Rectal smooth muscle tissue (tissue), 1 donor: ENCODE results near the gene KCNIP4.

ENCODE experiments used
- H3K27ac ChIP-seq: one replicate; pipeline ENCODE4 v1.7.0; 2013; ENCODE audit warnings: low read depth, low read length, inconsistent platforms
- H3K27me3 ChIP-seq: one replicate; pipeline ENCODE4 v1.7.0; 2013; ENCODE audit warnings: low read length; ENCODE audit not compliant: control insufficient read depth, insufficient read depth
- H3K36me3 ChIP-seq: one replicate; pipeline ENCODE4 v1.7.0; 2013; ENCODE audit warnings: low read length; ENCODE audit not compliant: control insufficient read depth, insufficient read depth
- H3K4me1 ChIP-seq: one replicate; pipeline ENCODE4 v1.7.0; 2013; ENCODE audit warnings: low read length; ENCODE audit not compliant: control insufficient read depth, insufficient read depth
- H3K4me3 ChIP-seq: one replicate; pipeline ENCODE4 v1.7.0; 2013; ENCODE audit warnings: low read length
- H3K9ac ChIP-seq: one replicate; pipeline ENCODE4 v1.7.0; 2013; ENCODE audit warnings: low read length

Gene KCNIP4

GRCh38 chr4:20938204-20938603 is 1010.4 kb downstream of the KCNIP4 start:
- Histone ChIP-seq H3K4me3 (no peak overlapping the region), H3K36me3 (no peaks in the 10 kb centered on the region), H3K4me1 (no peaks in the 10 kb centered on the region), H3K9ac (no peak overlapping the region), H3K27ac (no peak overlapping the region), H3K27me3 (no peaks in the 10 kb centered on the region)

DNA sequence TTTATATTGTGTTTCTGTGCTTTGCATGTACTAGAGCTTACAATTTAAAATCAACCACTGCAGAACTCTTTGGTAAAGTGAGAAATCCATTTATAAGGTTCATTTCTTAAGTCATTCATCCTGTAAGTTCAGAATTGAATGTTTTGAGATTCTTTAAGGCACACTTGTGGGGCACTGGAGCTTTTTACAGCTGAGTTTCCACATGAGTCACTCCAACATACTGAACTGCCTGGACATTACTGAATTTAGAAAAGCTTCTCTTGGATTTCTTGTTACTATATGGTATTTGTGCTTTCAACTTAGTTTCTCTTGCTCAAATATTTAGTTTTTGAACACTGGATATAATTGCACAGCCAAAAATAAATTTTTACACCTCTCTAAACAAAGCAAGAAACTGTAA is 1022.0 kb downstream of the KCNIP4 start:
- no peaks in the 10 kb centered on the region for H3K36me3 ChIP-seq
- H3K4me3 ChIP-seq = no peak overlapping the region
- H3K27ac ChIP-seq = no peak overlapping the region
- no peaks in the 10 kb centered on the region for H3K4me1 ChIP-seq
- no peak overlapping the region for H3K9ac ChIP-seq
- H3K27me3 ChIP-seq = no peaks in the 10 kb centered on the region

DNA sequence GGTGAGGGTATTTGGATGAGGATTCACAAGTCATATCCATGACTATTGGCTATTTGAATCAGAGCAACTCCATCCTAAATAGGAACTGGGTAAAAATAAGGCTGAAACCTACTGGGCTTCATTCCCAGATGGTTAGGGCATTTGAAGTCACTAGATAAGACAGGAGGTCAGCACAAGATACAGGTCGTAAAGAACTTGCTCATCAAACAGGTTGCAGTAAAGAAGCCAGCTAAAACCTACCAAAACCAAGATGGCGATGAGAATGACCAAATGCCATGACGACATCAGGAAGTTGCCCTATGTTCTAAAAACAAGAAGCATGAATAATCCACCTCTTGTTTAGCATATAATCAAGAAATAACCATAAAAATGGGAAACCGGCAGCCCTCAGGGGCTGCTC is 1023.4 kb downstream of the KCNIP4 start:
- no peaks in the 10 kb centered on the region for H3K36me3 ChIP-seq
- H3K4me3 ChIP-seq = no peak overlapping the region
- H3K4me1 ChIP-seq = no peaks in the 10 kb centered on the region
- H3K9ac ChIP-seq = no peak overlapping the region
- H3K27ac ChIP-seq = no peak overlapping the region
- H3K27me3 ChIP-seq = no peaks in the 10 kb centered on the region

- Histone ChIP-seq H3K4me1 (no peaks in the 10 kb centered on the region), H3K36me3 (no peaks in the 10 kb centered on the region), H3K4me3 (no peak overlapping the region), H3K27me3 (no peaks in the 10 kb centered on the region), H3K27ac (no peak overlapping the region), H3K9ac (no peak overlapping the region)
Measured at GRCh38 chr4:20922962-20923361, 1025.6 kb downstream of the KCNIP4 start.

DNA sequence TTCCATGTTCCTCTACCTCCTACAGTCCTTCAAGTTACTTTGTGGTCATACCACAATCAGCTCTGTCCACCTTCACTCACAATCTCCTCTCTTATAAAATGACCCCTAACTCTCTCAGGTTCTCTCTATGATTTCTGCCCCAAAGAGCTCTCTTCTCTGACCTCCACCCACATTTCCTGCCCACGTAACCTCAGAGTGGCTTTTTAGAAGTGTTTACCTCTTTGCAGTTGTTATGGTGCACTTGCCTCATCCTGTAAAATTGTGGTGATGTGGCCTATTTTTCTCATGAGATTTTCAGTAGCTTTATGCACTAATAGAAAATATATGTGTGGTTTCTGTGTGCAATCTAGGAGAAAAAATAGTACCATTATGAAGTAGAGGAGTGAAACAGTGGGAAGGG is 1032.5 kb downstream of the KCNIP4 start:
- no peaks in the 10 kb centered on the region for H3K27me3 ChIP-seq
- no peaks in the 10 kb centered on the region for H3K4me1 ChIP-seq
- H3K27ac ChIP-seq = no peak overlapping the region
- no peaks in the 10 kb centered on the region for H3K36me3 ChIP-seq
- no peak overlapping the region for H3K4me3 ChIP-seq
- no peak overlapping the region for H3K9ac ChIP-seq

- Histone ChIP-seq H3K36me3 (no peaks in the 10 kb centered on the region), H3K27me3 (no peaks in the 10 kb centered on the region), H3K4me3 (no peak overlapping the region), H3K27ac (no peak overlapping the region), H3K9ac (no peak overlapping the region), H3K4me1 (no peaks in the 10 kb centered on the region)
Measured at GRCh38 chr4:20904966-20905365, 1043.6 kb downstream of the KCNIP4 start.

- Histone ChIP-seq H3K27ac (no peak overlapping the region), H3K4me3 (no peak overlapping the region), H3K4me1 (no peaks in the 10 kb centered on the region), H3K9ac (no peak overlapping the region), H3K36me3 (no peaks in the 10 kb centered on the region), H3K27me3 (no peaks in the 10 kb centered on the region)
Measured at GRCh38 chr4:20901851-20902250, 1046.7 kb downstream of the KCNIP4 start.

- Histone ChIP-seq H3K36me3 (no peaks in the 10 kb centered on the region), H3K27me3 (no peaks in the 10 kb centered on the region), H3K27ac (no peak overlapping the region), H3K9ac (no peak overlapping the region), H3K4me1 (no peaks in the 10 kb centered on the region), H3K4me3 (no peak overlapping the region)
Measured at GRCh38 chr4:20899591-20899990, 1049.0 kb downstream of the KCNIP4 start.

DNA sequence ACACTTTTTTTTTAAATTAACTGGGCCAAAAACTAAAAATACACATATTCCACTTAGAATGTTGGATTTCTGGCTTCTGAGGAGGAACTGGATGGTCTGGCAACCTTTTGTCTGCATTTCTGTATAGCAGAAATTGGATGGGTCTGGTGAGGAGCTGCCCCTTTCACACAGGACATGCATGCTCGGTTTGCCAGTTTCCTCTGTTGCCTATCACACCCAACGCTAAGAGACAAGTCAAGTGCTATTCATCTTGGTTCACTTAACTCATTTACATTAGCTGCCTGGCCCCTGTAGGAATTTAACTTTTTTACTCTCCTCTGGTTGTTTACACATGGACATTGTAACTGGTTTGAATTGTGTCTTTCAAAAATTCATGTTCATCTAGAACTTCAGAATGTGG is 1052.6 kb downstream of the KCNIP4 start:
- no peak overlapping the region for H3K4me3 ChIP-seq
- no peaks in the 10 kb centered on the region for H3K27me3 ChIP-seq
- no peaks in the 10 kb centered on the region for H3K4me1 ChIP-seq
- no peak overlapping the region for H3K9ac ChIP-seq
- no peaks in the 10 kb centered on the region for H3K36me3 ChIP-seq
- H3K27ac ChIP-seq = no peak overlapping the region

DNA sequence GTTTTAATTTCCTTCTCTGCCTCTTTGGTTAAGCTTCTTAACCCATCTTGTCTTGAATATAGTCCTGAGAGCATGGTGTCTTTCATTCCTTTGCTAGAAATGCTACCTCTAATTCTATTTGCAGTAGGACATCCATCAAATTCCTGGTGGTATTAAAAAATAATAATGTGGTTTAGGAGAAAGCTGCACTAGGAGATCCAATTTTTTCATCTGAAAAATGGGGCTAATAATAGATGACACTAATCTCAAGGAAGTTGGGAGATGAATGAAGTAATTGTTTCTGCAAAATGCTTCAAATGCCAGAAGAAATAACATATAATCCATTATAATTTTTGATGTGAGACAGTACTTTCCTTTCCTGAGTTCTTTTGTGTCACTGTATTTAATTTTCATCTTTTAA is 1053.4 kb downstream of the KCNIP4 start:
- H3K27ac ChIP-seq = no peak overlapping the region
- H3K27me3 ChIP-seq = no peaks in the 10 kb centered on the region
- no peak overlapping the region for H3K9ac ChIP-seq
- no peaks in the 10 kb centered on the region for H3K36me3 ChIP-seq
- no peak overlapping the region for H3K4me3 ChIP-seq
- H3K4me1 ChIP-seq = no peaks in the 10 kb centered on the region

DNA sequence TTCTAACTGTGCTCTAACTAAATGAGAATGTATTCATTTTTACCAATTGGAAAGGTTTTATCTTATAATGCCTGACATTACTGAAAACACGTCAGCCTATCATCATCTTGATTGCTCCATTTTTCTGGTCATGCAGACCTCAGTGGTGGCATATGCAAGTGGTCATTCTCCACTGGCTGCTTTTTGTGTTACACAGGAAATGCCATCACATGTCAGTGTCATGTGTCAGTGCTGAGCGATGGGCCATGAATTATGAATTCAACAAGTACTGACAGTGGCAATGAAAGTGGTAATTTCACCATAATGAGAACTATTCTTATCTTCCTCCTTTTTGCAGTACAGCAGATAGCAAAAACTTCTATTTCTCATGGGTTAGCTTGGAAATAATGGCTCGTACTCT is 1057.8 kb downstream of the KCNIP4 start:
- H3K27ac ChIP-seq = no peak overlapping the region
- H3K27me3 ChIP-seq = no peaks in the 10 kb centered on the region
- no peak overlapping the region for H3K4me3 ChIP-seq
- no peak overlapping the region for H3K9ac ChIP-seq
- no peaks in the 10 kb centered on the region for H3K36me3 ChIP-seq
- no peaks in the 10 kb centered on the region for H3K4me1 ChIP-seq

GRCh38 chr4:20889901-20890300 is 1058.7 kb downstream of the KCNIP4 start:
- H3K27me3 ChIP-seq = no peaks in the 10 kb centered on the region
- no peak overlapping the region for H3K9ac ChIP-seq
- H3K27ac ChIP-seq = no peak overlapping the region

GRCh38 chr4:20883677-20884076 is 1064.9 kb downstream of the KCNIP4 start:
- no peak overlapping the region for H3K4me3 ChIP-seq
- H3K27ac ChIP-seq = no peak overlapping the region
- H3K36me3 ChIP-seq = no peaks in the 10 kb centered on the region
- H3K9ac ChIP-seq = no peak overlapping the region
- no peaks in the 10 kb centered on the region for H3K4me1 ChIP-seq
- H3K27me3 ChIP-seq = no peaks in the 10 kb centered on the region

More at GRCh38 chr4:20889901-20890300, 1058.7 kb downstream of the KCNIP4 start:
- Histone ChIP-seq H3K4me1 (no peaks in the 10 kb centered on the region), H3K36me3 (no peaks in the 10 kb centered on the region), H3K4me3 (no peak overlapping the region)
